ENCODE data around the gene PTMS. TPM values are rescaled to one million over a fixed set of nuclear protein-coding genes. Genes with fewer than 3 reads are reported as not detected.

Gene PTMS
- total RNA-seq, 1 experiment from 2014 or later, result 89.9 TPM

GRCh38 chr12:6764011-6764828, 1.9 kb upstream of the PTMS start:
- peak overlapping the region; percentile 43 for H3K27ac ChIP-seq
- H3K9me3 ChIP-seq (replicated peaks), result no peaks in the 10 kb centered on the region
- peak overlapping the region; percentile 78 for H3K4me3 ChIP-seq
- H3K4me1 ChIP-seq, result peaks cover 26% of the 10 kb centered on the region
- H3K36me3 ChIP-seq, result no peaks in the 10 kb centered on the region
- peak; percentile 98 to 99 for DNase-seq
- no peaks in the 10 kb centered on the region for H3K27me3 ChIP-seq

- no peaks in the 10 kb centered on the region for H3K9me3 ChIP-seq (replicated peaks)
- H3K27ac ChIP-seq, result no peak overlapping the region
- peaks cover 26% of the 10 kb centered on the region for H3K4me1 ChIP-seq
- no peaks in the 10 kb centered on the region for H3K36me3 ChIP-seq
- DNase-seq, result peak in 1 of 2 experiments; percentile 21
- no peaks in the 10 kb centered on the region for H3K27me3 ChIP-seq
- H3K4me3 ChIP-seq, result peak overlapping the region; percentile 78
Observed at GRCh38 chr12:6765048-6765633, 1.0 kb upstream of the PTMS start.

- Histone ChIP-seq H3K4me3 (peak overlapping the region; percentile 78), H3K36me3 (no peaks in the 10 kb centered on the region), H3K27me3 (no peaks in the 10 kb centered on the region), H3K27ac (no peak overlapping the region), H3K9me3 (replicated peaks) (no peaks in the 10 kb centered on the region), H3K4me1 (peaks cover 26% of the 10 kb centered on the region)
- peak; percentile 68 to 76 for DNase-seq
Observed at GRCh38 chr12:6766651-6767349, 637 bp downstream of the PTMS start.

GRCh38 chr12:6767353-6768319, 1.5 kb downstream of the PTMS start:
- Histone ChIP-seq H3K9me3 (replicated peaks) (no peaks in the 10 kb centered on the region), H3K4me1 (peaks cover 26% of the 10 kb centered on the region), H3K4me3 (peak overlapping the region; percentile 78), H3K27me3 (no peaks in the 10 kb centered on the region), H3K27ac (no peak overlapping the region), H3K36me3 (no peaks in the 10 kb centered on the region)
- peak; percentile 31 to 36 for DNase-seq

- H3K9me3 ChIP-seq (replicated peaks), result no peaks in the 10 kb centered on the region
- H3K4me1 ChIP-seq, result peaks cover 21% of the 10 kb centered on the region
- DNase-seq, result no peak
- no peak overlapping the region for H3K27ac ChIP-seq
- no peak overlapping the region for H3K4me3 ChIP-seq
- no peaks in the 10 kb centered on the region for H3K36me3 ChIP-seq
- H3K27me3 ChIP-seq, result no peaks in the 10 kb centered on the region
Observed at GRCh38 chr12:6768437-6768914, 2.3 kb downstream of the PTMS start.

GRCh38 chr12:6768990-6769389, 2.8 kb downstream of the PTMS start:
- Histone ChIP-seq H3K4me1 (peaks cover 16% of the 10 kb centered on the region), H3K9me3 (replicated peaks) (no peaks in the 10 kb centered on the region), H3K27me3 (no peaks in the 10 kb centered on the region), H3K4me3 (no peak overlapping the region), H3K27ac (no peak overlapping the region), H3K36me3 (no peaks in the 10 kb centered on the region)
- DNase-seq, result peak; percentile 47 to 48

GRCh38 chr12:6769666-6770065, 3.5 kb downstream of the PTMS start:
- H3K4me3 ChIP-seq, result no peak overlapping the region
- peaks cover 15% of the 10 kb centered on the region for H3K4me1 ChIP-seq
- no peak for DNase-seq
- H3K27me3 ChIP-seq, result no peaks in the 10 kb centered on the region
- no peaks in the 10 kb centered on the region for H3K9me3 ChIP-seq (replicated peaks)
- H3K36me3 ChIP-seq, result no peaks in the 10 kb centered on the region
- no peak overlapping the region for H3K27ac ChIP-seq

GRCh38 chr12:6770094-6770493, 3.9 kb downstream of the PTMS start:
- Histone ChIP-seq H3K9me3 (replicated peaks) (no peaks in the 10 kb centered on the region), H3K4me1 (peaks cover 10% of the 10 kb centered on the region), H3K27me3 (no peaks in the 10 kb centered on the region), H3K4me3 (no peak overlapping the region), H3K36me3 (no peaks in the 10 kb centered on the region), H3K27ac (no peak overlapping the region)
- no peak for DNase-seq

- H3K27ac ChIP-seq, result no peak overlapping the region
- no peaks in the 10 kb centered on the region for H3K9me3 ChIP-seq (replicated peaks)
- H3K27me3 ChIP-seq, result no peaks in the 10 kb centered on the region
- no peak for DNase-seq
- no peaks in the 10 kb centered on the region for H3K36me3 ChIP-seq
- H3K4me1 ChIP-seq, result peaks cover 8% of the 10 kb centered on the region; the same call in 1 of the 2 replicates
- H3K4me3 ChIP-seq, result no peak overlapping the region
Observed at GRCh38 chr12:6770600-6770999, 4.4 kb downstream of the PTMS start.

GRCh38 chr12:6771091-6771495, 4.9 kb downstream of the PTMS start:
- H3K4me3 ChIP-seq, result no peak overlapping the region
- H3K27ac ChIP-seq, result no peak overlapping the region
- DNase-seq, result no peak
- H3K9me3 ChIP-seq (replicated peaks), result no peaks in the 10 kb centered on the region
- peaks cover 8% of the 10 kb centered on the region; the same call in 1 of the 2 replicates for H3K4me1 ChIP-seq
- H3K27me3 ChIP-seq, result no peaks in the 10 kb centered on the region
- no peaks in the 10 kb centered on the region for H3K36me3 ChIP-seq

- no peaks in the 10 kb centered on the region for H3K27me3 ChIP-seq
- peaks cover 8% of the 10 kb centered on the region; the same call in 1 of the 2 replicates for H3K4me1 ChIP-seq
- H3K27ac ChIP-seq, result no peak overlapping the region
- no peaks in the 10 kb centered on the region for H3K36me3 ChIP-seq
- no peak for DNase-seq
- no peaks in the 10 kb centered on the region for H3K9me3 ChIP-seq (replicated peaks)
- no peak overlapping the region for H3K4me3 ChIP-seq
Observed at GRCh38 chr12:6771509-6772330, 5.6 kb downstream of the PTMS start.

GRCh38 chr12:6772331-6772695, 6.2 kb downstream of the PTMS start, which contains the start of gene LAG3:
LAG3 (plus strand) TSS chr12:6772520; CDS start chr12:6772853, 333 bp downstream.
- Histone ChIP-seq H3K4me3 (no peak within 1 kb of the TSS), H3K4me1 (peaks cover 8% of the 10 kb centered on the region; the same call in 1 of the 2 replicates), H3K27ac (no peak within 1 kb of the TSS), H3K36me3 (no peaks in the 10 kb centered on the region), H3K9me3 (replicated peaks) (no peaks in the 10 kb centered on the region), H3K27me3 (no peaks in the 10 kb centered on the region)
- no peak for DNase-seq
